ENCODE results near the gene CPNE5. TPM values are rescaled to one million over a fixed set of nuclear protein-coding genes. Genes with fewer than 3 reads are reported as not detected.

CPNE5 gene
- total RNA-seq, 1 donor from 2014 or later = not detected

- H3K27me3 ChIP-seq = no peaks in the 10 kb centered on the region
- H3K36me3 ChIP-seq = no peaks in the 10 kb centered on the region
- no peaks in the 10 kb centered on the region for H4K20me1 ChIP-seq (ENCODE audit: low read depth)
- peaks cover 80% of the 10 kb centered on the region for H3K4me1 Mint-ChIP-seq
- H3F3A ChIP-seq (ENCODE audit: low read depth) = peaks cover 5% of the 10 kb centered on the region
- no peak overlapping the region for H3K27ac ChIP-seq
- no peak overlapping the region for H2AFZ ChIP-seq (replicated peaks)
- H3K4me2 ChIP-seq = peak overlapping the region; percentile 6
- H3K36me3 Mint-ChIP-seq = no peaks in the 10 kb centered on the region
- H3K9me3 Mint-ChIP-seq = no peaks in the 10 kb centered on the region
- no peak overlapping the region for H3K4me3 Mint-ChIP-seq
- H3K4me3 ChIP-seq = no peak overlapping the region
- H3K79me2 ChIP-seq (ENCODE audit: low read depth) = no peaks in the 10 kb centered on the region
- H3K27me3 Mint-ChIP-seq (ENCODE audit: insufficient read depth, low read depth) = peaks cover 32% of the 10 kb centered on the region
- H3K9ac ChIP-seq = no peak overlapping the region
- peaks cover 25% of the 10 kb centered on the region for H3K4me1 ChIP-seq
- TF ChIP-seq EZH2phosphoT487 (IDR thresholded peaks at IDR 0.05) = no peak
- H3K27ac Mint-ChIP-seq = peak overlapping the region; percentile 86
- no peaks in the 10 kb centered on the region for H3K9me3 ChIP-seq (ENCODE audit: low read depth)
- DNase-seq (ENCODE audit: low spot score) = peak; percentile 65
These were observed 16.6 kb downstream of the CPNE5 start for GRCh38 chr6:36822506-36823269.

GRCh38 chr6:36821581-36822335, 17.5 kb downstream of the CPNE5 start:
- Histone ChIP-seq H3K27ac (no peak overlapping the region), H3K79me2 (ENCODE audit: low read depth) (no peaks in the 10 kb centered on the region), H3F3A (ENCODE audit: low read depth) (peaks cover 5% of the 10 kb centered on the region), H3K27me3 (no peaks in the 10 kb centered on the region), H4K20me1 (ENCODE audit: low read depth) (no peaks in the 10 kb centered on the region), H3K4me1 (peaks cover 28% of the 10 kb centered on the region), H3K4me3 (no peak overlapping the region), H3K9me3 (ENCODE audit: low read depth) (no peaks in the 10 kb centered on the region), H2AFZ (replicated peaks) (peak overlapping the region; percentile 11), H3K9ac (no peak overlapping the region), H3K36me3 (no peaks in the 10 kb centered on the region), H3K4me2 (no peak overlapping the region)
- Mint-ChIP-seq H3K9me3 (no peaks in the 10 kb centered on the region), H3K4me1 (peaks cover 74% of the 10 kb centered on the region), H3K27ac (peak overlapping the region; percentile 86), H3K36me3 (no peaks in the 10 kb centered on the region), H3K27me3 (ENCODE audit: insufficient read depth, low read depth) (peaks cover 25% of the 10 kb centered on the region), H3K4me3 (peak overlapping the region; percentile 14)
- DNase-seq (ENCODE audit: low spot score) = no peak
- TF ChIP-seq EZH2 (IDR thresholded peaks at IDR 0.05) (no peak), EZH2phosphoT487 (IDR thresholded peaks at IDR 0.05) (no peak), CTCF (IDR thresholded peaks at IDR 0.05) (no peak)

- DNase-seq (ENCODE audit: low spot score) = peak; percentile 63
- H3K4me3 ChIP-seq = no peak overlapping the region
- no peaks in the 10 kb centered on the region for H3K9me3 Mint-ChIP-seq
- H3F3A ChIP-seq (ENCODE audit: low read depth) = peaks cover 5% of the 10 kb centered on the region
- TF ChIP-seq CTCF (IDR thresholded peaks at IDR 0.05) (no peak), EZH2phosphoT487 (IDR thresholded peaks at IDR 0.05) (no peak), EZH2 (IDR thresholded peaks at IDR 0.05) (no peak)
- no peaks in the 10 kb centered on the region for H3K9me3 ChIP-seq (ENCODE audit: low read depth)
- H2AFZ ChIP-seq (replicated peaks) = peak overlapping the region; percentile 11
- no peak overlapping the region for H3K9ac ChIP-seq
- H3K4me1 ChIP-seq = peaks cover 28% of the 10 kb centered on the region
- H3K36me3 ChIP-seq = no peaks in the 10 kb centered on the region
- no peak overlapping the region for H3K4me2 ChIP-seq
- H3K27ac ChIP-seq = no peak overlapping the region
- H3K27me3 ChIP-seq = no peaks in the 10 kb centered on the region
- H3K36me3 Mint-ChIP-seq = no peaks in the 10 kb centered on the region
- peak overlapping the region; percentile 44 for H3K27ac Mint-ChIP-seq
- no peak overlapping the region for H3K4me3 Mint-ChIP-seq
- H4K20me1 ChIP-seq (ENCODE audit: low read depth) = no peaks in the 10 kb centered on the region
- H3K4me1 Mint-ChIP-seq = peaks cover 71% of the 10 kb centered on the region
- H3K27me3 Mint-ChIP-seq (ENCODE audit: insufficient read depth, low read depth) = peaks cover 25% of the 10 kb centered on the region
- no peaks in the 10 kb centered on the region for H3K79me2 ChIP-seq (ENCODE audit: low read depth)
These were observed 18.3 kb downstream of the CPNE5 start for GRCh38 chr6:36820700-36821580.
